ENCODE results near the gene IFT74. TPM values are rescaled to one million over a fixed set of nuclear protein-coding genes. Genes with fewer than 3 reads are reported as not detected.

The IFT74 gene
- total and polyA plus RNA-seq, 9 of the 15 experiments (the other 6 are each of a cell fraction or from before 2014, with no cell fraction given): 6.1 to 13.2 (median 9.3) TPM

DNA sequence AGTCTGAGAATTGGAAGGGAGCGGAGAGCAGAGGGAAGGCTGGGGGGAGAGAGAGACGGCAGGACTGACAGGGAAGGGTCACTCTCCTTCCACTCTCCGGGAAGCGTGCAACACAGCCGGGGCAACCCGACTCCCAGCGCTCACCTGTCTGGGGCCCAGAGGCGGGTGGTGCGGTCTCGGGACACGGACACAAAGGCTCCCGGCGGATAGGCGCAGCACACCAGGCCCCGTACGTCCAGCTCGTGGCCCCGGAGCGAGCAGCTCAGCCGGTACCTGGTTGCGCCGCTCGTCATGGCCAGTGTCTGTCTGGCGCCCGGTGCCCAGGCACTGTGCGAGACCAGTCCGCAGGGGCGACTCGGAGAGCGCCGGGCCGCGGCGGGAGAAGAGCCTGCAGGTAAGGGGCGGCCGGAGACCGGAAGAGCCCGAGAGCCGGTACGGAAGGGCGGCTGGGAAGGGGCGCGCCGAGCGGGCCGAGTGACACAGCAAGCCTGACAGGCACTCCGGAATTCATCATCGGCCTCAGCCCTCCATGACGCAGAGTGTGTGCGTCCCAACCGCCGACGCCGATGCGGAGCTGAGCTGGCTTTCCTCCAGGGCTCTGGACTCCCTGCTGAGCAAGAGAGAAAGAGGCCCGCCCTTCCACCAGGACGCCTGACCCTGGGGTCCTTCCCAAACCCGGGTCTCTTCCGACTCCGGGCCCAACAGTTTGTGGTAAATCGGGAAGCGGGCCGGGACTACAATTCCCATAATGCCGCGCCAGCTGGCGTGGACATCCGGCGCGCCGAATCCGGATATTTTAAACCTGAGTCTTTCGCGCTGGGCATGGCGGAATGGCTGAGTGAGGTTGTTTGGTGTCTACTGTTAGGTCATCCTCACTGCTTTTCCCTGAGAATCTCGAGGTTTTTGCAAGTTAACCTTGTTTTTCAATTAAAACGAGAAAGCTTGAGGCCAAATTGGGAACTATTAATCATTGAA lies 9.2 kb upstream of the IFT74 start, which contains the start of gene PLAA (continued):
- TF ChIP-seq ESRRA (IDR thresholded peaks at IDR 0.05; ENCODE audit: borderline replicate concordance, low read depth): no peak
- TF ChIP-seq, protein P1, sequence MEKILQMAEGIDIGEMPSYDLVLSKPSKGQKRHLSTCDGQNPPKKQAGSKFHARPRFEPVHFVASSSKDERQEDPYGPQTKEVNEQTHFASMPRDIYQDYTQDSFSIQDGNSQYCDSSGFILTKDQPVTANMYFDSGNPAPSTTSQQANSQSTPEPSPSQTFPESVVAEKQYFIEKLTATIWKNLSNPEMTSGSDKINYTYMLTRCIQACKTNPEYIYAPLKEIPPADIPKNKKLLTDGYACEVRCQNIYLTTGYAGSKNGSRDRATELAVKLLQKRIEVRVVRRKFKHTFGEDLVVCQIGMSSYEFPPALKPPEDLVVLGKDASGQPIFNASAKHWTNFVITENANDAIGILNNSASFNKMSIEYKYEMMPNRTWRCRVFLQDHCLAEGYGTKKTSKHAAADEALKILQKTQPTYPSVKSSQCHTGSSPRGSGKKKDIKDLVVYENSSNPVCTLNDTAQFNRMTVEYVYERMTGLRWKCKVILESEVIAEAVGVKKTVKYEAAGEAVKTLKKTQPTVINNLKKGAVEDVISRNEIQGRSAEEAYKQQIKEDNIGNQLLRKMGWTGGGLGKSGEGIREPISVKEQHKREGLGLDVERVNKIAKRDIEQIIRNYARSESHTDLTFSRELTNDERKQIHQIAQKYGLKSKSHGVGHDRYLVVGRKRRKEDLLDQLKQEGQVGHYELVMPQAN (IDR thresholded peaks at IDR 0.05; ENCODE audit: borderline replicate concordance): 0 out of 2 replicates have a peak, but pooled peaks have one; percentile 38
- TF ChIP-seq ZNF143 (CRISPR knock-in tag; IDR thresholded peaks at IDR 0.05): peak; percentile 84
- 0 out of 2 replicates have a peak, but pooled peaks have one; percentile 24 for TF ChIP-seq FOXJ2 (tag; IDR thresholded peaks at IDR 0.05)
- TF ChIP-seq ETV1 (tag; conservative IDR thresholded peaks at IDR 0.05; ENCODE audit: low read depth): 0 out of 2 replicates have a peak, but pooled peaks have one; percentile 19
- peak; percentile 54; the same call in 1 of the 2 replicates for TF ChIP-seq KHSRP (IDR thresholded peaks at IDR 0.05)
- TF ChIP-seq, protein P2, sequence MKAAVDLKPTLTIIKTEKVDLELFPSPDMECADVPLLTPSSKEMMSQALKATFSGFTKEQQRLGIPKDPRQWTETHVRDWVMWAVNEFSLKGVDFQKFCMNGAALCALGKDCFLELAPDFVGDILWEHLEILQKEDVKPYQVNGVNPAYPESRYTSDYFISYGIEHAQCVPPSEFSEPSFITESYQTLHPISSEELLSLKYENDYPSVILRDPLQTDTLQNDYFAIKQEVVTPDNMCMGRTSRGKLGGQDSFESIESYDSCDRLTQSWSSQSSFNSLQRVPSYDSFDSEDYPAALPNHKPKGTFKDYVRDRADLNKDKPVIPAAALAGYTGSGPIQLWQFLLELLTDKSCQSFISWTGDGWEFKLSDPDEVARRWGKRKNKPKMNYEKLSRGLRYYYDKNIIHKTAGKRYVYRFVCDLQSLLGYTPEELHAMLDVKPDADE (conservative IDR thresholded peaks at IDR 0.05; ENCODE audit: control insufficient read depth, low read depth, low read length): 0 out of 2 replicates have a peak, but pooled peaks have one; percentile 46
- peak; percentile 51; the same call in 1 of the 2 replicates for TF ChIP-seq ATF7 (IDR thresholded peaks at IDR 0.05)
- TF ChIP-seq, protein P3, sequence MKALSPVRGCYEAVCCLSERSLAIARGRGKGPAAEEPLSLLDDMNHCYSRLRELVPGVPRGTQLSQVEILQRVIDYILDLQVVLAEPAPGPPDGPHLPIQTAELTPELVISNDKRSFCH (CRISPR knock-in tag; IDR thresholded peaks at IDR 0.05): no peak
- TF ChIP-seq, protein P3 (tag; IDR thresholded peaks at IDR 0.05): no peak
- TF ChIP-seq HMGN3 (IDR thresholded peaks at IDR 0.05; ENCODE audit: borderline replicate concordance, extremely low read depth, insufficient read length, low read depth, low read length): no peak
- peak; percentile 96 for TF ChIP-seq CREB1 (IDR thresholded peaks at IDR 0.05)
- TF ChIP-seq CREB1 (CRISPR knock-in tag; IDR thresholded peaks at IDR 0.05): peak; percentile 94
- TF ChIP-seq, protein P4, sequence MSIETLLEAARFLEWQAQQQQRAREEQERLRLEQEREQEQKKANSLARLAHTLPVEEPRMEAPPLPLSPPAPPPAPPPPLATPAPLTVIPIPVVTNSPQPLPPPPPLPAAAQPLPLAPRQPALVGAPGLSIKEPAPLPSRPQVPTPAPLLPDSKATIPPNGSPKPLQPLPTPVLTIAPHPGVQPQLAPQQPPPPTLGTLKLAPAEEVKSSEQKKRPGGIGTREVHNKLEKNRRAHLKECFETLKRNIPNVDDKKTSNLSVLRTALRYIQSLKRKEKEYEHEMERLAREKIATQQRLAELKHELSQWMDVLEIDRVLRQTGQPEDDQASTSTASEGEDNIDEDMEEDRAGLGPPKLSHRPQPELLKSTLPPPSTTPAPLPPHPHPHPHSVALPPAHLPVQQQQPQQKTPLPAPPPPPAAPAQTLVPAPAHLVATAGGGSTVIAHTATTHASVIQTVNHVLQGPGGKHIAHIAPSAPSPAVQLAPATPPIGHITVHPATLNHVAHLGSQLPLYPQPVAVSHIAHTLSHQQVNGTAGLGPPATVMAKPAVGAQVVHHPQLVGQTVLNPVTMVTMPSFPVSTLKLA (conservative IDR thresholded peaks at IDR 0.05): peak; percentile 26 to 63; a peak in 3 of 4 replicates
- TF ChIP-seq, protein P5, sequence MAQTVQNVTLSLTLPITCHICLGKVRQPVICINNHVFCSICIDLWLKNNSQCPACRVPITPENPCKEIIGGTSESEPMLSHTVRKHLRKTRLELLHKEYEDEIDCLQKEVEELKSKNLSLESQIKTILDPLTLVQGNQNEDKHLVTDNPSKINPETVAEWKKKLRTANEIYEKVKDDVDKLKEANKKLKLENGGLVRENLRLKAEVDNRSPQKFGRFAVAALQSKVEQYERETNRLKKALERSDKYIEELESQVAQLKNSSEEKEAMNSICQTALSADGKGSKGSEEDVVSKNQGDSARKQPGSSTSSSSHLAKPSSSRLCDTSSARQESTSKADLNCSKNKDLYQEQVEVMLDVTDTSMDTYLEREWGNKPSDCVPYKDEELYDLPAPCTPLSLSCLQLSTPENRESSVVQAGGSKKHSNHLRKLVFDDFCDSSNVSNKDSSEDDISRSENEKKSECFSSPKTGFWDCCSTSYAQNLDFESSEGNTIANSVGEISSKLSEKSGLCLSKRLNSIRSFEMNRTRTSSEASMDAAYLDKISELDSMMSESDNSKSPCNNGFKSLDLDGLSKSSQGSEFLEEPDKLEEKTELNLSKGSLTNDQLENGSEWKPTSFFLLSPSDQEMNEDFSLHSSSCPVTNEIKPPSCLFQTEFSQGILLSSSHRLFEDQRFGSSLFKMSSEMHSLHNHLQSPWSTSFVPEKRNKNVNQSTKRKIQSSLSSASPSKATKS (CRISPR knock-in tag; IDR thresholded peaks at IDR 0.05): no peak
- TF ChIP-seq HCFC1 (IDR thresholded peaks at IDR 0.05; ENCODE audit: low read depth, low read length): peak; percentile 82
- TF ChIP-seq TAF9B (IDR thresholded peaks at IDR 0.05; ENCODE audit: partially characterized antibody): peak; percentile 16
- TF ChIP-seq ZNF316 (IDR thresholded peaks at IDR 0.05): 0 out of 2 replicates have a peak, but pooled peaks have one; percentile 29
